Stimulated activated CD8-positive, alpha-beta memory T cell treated with anti-CD3 and anti-CD28 coated beads, Interleukin-4, amount 100 ng/mL, for 24 hours (primary cell): ENCODE results near the gene IL3RA.
"Not testable (repeated sequence)": the region's sequence is repeated elsewhere in the genome, so short reads cannot be mapped to it uniquely, and the experiment has no call there.

Experiments used
- DNase-seq: peaks from one replicate; pipeline ENCODE4 v3.0.0-alpha.2; 2020; ENCODE audit warnings: low read depth

IL3RA gene

DNA sequence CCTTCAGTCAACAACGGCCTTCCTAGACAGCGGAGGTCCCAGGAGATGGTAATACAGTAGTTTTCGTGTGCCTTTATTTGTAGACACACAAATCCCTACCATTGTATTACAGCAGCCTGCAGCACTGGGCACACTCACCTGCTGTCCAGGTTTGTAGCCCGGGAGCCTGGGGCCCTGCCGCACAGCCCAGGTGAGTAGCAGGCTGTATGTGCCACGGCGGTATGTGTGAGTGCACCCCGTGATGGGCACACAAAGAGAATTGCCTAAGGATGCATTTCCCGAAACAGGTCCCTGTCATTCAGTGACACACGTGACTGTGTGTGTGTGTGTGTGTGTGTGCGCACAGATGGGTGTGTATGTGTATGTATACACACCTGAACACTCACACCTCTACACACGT, 63.5 kb downstream of the IL3RA start:
- no peak for DNase-seq

DNA sequence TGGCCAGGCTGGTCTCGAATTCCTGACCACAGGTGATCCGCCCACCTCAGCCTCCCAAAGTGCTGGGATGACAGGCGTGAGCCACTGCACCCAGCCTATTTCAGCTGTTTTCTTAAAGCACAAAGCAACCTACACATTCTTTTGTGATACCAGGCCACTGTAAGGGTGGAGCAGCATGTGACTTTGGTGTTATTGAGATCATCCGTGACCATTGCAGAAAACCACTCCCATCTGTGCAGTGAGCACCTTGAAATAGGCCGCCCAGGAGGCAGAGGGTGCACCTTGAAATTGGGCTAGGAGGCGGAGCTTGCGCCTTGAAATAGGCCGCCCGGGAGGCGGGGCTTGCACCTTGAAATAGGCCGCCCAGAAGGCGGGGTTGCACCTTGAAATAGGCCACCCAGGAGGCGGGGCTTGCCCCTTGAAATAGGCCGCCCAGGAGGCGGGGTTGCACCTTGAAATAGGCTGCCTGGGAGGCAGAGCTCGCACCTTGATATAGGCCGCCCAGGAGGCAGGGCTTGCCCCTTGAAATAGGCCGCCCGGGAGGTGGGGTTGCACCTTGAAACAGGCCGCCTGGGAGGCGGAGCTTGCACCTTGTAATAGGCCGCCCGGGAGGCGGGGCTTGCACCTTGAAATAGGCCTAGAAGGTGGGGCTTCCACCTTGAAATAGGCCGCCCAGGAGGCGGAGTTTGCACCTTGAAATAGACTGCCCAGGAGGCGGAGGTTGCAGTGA, 64.3 kb downstream of the IL3RA start:
- no peak for DNase-seq

DNA sequence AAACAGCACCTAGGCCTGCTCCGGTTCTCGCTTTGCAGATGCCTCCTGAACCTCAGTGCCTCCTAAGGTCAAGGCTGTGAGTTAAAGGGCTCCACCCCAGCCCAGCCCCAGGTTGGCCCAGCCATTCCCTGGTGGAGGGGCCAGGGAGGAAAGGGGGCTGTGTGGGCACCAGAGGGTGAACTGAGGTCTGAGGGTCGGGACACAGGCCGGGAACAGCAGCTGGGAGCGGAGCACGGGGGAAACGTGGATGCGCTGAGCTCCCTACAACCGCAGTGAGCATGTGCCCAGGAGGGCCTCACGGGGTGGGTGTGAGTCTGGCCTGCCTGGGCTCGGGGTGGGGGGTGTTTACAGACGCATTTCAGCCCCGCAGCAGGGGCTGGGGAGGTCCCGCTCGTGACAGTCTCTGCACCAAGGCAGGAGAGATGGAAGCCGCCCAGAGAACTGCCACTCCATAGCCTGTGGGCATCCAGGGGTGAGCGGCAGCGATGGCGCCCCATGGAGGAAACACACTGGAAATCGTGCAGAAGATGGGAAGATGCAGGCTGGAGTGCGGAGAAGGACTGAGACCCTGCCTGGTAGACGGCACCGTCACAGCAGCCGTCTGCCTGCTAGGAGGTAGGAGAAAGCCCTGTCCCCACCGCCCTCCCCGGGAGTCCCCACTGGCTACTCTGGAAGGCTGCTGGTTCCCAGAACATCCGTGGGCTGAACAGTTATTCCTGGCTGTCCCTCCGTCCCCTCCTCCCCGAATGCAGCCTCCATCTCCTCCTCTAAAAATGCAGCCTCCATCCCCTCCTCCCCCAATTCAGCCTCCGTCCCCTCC, 65.2 kb downstream of the IL3RA start:
- no peak for DNase-seq

DNA sequence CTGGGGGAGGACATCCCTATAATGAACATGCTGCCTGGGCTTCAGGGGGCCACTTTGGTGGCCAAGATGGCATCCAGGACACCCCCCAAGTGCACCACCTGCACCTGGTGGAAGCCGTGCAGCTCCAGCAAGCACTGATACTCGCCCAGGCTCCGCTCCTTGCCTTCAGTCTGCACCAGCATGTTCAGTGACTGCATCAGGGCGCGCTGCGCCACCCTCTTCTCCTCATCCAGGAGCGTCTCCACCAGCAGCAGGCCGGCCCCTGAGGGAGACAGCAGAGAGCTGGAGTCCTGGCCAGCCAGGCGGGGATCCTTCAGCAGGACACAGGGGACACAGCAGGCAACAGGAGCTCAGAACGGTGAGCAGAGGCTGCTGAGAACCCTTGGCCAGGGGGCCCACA, 66.6 kb downstream of the IL3RA start:
- DNase-seq, result no peak

DNA sequence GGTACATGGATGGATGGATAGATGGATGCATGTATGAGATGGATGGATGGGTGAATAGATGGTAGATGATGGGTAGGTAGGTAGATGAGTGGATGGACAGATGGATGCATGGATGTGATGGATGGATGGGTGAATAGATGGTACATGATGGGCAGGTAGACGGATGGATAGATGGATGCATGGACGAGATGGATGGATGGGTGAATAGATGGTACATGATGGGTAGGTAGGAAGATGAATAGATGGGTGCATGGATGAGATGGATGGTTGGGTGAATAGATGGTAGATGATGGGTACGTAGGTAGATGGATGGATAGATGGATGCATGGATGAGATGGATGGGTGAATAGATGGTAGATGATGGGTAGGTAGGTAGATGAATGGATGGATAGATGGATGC, 67.3 kb downstream of the IL3RA start:
- DNase-seq, result not testable (repeated sequence)

DNA sequence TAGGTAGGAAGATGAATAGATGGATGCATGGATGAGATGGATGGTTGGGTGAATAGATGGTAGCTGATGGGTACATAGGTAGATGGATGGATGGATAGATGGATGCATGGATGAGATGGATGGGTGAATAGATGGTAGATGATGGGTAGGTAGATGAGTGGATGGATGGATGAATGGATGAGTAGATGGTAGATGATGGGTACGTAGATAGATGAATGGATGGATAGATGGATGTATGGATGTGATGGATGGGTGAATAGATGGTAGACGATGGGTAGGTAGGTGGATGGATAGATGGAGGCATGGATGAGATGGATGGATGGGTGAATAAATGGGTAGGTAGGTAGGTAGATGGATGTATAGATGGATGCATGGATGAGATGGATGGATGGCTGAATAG, 69.2 kb downstream of the IL3RA start:
- DNase-seq, result not testable (repeated sequence)

DNA sequence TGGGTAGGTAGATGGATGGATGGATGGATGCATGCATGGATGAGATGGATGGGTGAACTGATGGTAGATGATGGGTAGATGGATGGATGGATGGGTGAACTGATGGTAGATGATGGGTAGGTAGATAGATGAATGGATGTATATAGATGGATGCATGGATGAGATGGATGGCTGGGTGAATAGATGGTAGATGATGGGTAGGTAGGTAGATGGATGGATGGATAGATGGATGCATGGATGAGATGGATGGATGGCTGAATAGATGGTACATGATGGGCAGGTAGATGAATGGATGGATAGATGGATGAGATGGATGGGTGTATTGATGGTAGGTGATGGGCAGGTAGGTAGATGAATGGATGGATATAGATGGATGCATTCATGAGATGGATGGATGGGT, 70.5 kb downstream of the IL3RA start:
- DNase-seq, result no peak

DNA sequence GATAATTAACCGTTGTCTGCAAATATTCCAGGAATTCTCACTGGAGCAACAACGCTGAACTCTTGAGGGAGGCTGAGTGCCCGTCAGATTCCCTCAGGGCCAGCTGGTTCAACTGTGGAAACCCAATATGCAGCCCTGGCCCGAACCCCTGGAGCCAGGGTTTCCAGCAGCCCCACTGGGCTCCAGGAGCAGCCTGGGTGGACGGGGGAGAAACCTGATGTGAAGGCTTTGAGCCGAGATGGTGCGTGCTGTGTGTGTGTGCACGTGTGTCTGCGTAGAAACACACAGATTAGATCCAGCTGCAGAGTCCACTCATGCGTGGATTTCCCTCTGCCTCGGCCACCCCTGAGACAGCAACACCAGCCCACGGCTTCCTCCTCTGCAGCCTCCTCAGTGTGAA, 74.7 kb downstream of the IL3RA start:
- no peak for DNase-seq

DNA sequence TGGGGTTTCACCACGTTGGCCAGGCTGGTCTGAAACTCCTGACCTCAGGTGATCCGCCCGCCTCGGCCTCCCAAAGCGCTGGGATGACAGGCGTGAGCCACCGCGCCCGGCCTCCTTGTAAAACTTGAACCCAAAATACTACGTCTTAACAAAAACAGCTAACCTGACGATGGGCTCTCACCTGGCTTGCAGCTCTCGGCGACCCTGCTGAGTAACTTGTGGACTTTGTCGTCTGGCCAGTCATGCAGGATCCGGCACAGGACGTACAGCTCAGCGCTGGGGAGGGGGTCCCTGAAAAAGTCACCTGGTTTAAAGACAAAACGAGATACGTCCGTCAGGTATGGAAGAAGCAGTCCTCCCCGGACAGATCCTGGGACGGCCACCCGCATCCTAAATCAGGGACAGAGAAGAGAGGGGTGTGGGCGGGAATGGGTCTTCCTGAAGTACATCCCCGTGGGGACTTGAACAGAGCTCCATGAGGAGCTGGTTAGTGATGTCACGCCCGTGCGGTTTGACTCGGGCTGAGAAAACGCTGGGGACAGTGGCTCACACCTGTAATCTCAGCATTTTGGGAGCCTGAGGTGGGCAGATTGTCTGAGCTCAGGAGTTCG, 76.1 kb downstream of the IL3RA start:
- no peak for DNase-seq

DNA sequence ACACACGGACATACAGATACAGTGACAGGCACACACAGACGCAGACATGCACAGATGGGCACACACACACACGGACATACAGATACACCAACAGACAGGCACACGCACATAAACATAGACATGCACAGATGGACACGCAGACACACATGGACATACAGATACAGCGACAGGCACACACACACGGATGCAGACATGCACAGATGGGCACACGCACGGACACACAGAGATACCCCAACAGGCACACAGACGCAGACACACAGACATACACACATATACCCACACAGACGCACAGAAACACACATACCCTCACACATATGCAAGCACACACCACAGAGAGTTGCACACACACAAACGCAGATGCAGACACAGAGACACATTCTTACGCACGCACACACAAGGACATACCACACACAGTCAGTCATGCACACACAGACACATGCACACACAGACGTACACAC, 79.8 kb downstream of the IL3RA start:
- no peak for DNase-seq

DNA sequence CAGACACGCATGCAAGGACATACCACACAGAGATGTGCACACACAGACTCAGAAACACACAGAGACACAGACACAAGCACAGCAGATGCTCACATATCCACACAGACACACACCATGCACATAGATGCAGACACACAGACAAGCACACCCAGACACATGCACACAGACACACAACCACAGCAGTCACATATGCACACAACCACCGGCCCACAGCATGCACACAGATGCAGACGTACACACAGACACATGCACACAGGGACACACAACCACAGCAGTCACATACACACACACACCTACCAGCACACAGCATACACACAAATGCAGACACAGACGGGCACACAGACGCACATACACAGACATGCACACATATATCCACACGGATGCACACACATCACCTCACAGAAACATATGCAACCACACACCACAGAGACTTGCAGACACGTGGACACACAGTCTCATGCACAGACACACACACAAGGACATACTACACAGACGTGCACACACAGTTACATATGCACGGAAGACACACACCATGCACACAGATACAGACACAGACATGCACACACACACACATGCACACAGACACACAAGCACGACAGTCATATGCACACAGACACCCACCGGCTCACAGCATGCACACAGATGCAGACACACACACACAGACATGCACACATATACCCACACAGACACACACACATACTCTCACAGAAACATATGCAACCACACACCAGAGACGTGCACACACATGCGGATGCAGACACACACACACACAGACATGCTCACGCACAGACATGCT, 80.6 kb downstream of the IL3RA start:
- DNase-seq, result no peak

DNA sequence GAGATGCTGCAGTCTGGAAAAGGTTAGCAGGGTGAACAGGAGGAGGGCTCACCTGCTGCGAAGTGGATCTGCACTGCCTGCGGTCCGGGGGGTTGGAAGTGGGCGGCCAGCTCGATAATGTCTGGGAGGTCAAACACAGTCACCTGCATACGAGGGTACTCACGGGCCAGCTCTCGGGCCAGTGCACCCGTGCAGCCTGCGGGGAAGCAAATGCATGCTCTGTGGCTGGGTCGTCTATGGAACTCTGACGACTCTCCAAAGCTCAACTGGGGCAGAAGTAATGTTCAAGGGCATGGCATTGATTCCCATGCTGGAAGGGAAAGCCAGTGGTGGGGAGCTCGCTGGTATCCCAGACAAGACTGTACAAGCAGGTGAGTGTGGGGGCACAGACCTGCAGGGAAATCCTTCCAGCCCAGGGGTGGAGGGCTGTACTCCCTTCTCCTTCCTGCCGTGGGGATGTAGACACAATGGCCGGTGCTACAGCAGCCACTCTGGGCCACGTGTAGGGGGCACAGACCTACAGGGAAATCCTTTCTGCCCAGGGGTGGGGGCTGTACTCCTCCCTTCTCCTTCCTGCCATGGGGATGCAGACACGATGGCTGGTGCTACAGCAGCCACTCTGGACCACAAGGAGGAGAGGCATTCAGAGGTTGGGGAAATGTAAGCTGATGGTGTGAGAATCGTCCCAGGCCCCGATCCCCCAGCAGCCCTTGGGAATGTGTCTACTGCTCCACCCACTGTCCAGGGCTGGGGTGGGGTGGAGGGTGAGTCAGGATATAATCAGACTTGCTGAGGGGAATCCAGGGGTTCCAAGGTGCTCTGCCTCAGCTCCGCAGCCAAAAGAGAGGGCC, 81.6 kb downstream of the IL3RA start:
- DNase-seq, result no peak

DNA sequence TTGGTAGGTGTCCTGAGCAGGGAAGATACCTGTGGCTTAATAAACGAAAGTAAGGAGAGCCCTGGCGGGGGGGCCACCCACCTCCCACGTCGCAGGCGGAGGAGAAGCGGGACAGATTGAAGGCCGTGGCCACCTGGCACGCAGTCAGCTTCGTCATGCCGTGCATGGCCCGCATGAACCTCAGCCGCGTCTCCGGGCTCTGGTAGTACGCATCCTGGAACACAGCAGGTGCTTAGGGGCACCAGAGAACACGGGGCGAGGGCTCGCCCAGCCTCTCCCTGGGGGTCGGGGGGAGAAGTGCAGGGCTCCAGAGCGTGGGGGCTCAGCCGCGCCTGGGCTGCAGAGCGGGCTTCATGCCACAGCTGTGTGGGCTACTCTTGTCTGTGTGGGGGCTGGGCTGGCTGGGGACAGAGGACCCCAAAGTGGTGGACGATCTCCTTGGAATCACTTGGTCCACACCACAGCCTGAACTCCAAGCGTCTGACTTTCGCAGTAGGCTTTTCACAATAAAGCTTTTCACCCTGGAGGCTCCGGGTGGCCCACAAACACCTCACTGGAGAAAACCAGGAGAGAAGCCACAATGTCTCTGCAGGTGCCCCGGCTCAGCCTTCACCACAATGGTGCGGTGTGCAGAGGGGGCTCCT, 82.4 kb downstream of the IL3RA start:
- DNase-seq, result no peak

DNA sequence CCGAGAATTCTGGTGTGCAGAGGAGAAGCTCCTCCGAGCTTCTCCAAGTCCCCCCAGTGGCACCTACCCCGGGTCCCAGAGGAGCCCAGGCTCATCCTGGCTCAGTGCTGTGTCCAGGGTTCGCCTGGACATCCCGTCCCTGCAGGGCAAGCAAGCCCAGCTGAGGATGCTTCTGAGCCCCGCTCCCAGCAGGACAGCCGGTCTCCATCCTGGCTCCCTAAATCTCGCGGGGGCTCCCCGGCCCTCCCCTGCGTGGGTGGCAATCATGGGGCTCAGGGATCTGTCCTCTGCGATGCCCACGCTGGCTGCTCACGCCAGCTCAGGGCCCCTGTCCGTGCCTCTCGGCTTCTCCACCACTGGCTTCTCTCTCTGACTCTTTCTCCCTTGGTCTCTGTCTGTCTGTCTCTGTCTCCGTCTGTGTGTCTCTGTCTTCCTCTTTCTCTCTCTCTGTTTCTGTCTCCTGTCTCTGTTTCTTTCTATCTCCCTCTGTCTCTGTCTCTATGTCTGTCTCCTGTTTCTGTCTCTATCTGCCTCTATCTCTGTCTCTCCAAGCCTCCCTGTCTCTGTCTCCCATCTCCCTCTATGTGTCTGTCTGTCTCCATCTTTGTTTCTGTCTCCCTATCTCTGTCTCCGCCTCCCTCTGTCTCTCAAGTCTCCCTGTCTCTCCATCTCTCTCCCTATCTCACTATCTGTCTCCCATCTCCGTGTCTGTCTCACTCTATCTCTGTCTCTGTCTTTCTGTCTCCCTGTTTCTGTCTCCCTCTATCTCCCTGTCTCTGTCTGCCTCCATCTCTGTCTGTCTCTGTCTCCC, 83.2 kb downstream of the IL3RA start:
- no peak for DNase-seq

DNA sequence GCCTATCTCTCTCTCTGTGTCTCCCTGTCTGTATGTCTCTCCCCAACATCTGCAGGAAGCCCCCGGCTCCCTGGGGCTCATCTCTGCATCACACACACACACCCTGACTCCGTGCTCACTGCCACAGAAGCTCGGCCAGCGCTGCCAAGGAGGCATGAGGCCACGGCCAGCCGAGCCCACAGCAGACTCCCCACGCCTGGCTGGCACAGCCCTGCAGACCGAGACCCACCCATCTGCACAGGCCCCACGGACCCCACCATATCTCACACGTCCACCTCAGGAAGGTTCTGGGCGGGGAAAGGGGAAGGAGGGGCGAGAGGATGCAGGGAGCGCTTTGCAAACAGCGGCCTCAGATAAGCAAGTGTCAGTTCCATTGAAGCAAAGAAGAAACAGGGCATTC, 83.8 kb downstream of the IL3RA start:
- DNase-seq, result no peak

DNA sequence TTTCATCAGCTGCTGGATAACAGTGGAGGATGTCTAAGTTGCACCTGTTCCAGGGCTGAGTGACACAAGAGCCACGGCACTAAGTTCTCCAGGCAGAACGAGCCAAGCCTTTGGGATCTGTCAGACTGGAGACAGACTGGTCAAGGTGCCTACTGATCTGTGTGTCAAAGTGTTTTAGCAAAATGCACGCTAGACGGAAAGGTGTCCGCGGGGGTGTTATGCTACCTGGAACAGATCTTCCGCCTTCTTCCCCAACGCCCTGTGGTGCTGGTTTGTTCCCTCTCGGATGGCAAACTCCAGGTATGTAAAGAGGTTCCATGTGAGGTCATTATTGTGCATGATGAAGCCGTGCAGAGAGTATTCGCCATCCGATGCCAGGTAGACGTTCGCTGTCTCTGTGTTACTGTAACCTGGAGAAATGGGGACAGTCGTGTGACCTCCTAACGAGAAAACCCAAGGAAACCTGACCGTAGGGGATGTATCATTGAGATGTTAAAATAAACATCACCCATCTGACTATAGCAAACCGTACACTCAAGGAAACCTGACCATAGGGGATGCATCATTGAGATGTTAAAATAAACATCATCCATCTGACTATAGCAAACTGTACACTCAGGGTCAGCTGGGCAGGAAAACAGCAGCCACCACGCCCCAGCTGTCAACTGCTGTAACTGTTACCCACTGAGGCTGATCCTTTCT, 85.0 kb downstream of the IL3RA start:
- no peak for DNase-seq

DNA sequence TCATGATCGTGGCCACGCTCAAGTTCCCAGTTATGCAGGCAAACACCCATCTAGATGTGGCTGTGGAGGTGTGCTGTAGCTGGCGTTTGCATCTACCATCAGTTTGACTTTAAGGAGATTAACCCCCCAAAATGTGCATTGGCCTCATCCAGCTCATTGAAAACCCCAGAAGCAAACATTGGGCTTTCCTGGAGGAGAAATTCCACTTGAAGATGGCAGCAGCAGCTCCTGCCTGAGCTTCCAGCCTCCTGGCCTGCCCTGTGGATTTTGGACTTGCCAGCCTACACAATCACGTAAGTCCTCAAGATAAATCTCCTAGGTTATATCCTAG, 85.5 kb downstream of the IL3RA start:
- no peak for DNase-seq

DNA sequence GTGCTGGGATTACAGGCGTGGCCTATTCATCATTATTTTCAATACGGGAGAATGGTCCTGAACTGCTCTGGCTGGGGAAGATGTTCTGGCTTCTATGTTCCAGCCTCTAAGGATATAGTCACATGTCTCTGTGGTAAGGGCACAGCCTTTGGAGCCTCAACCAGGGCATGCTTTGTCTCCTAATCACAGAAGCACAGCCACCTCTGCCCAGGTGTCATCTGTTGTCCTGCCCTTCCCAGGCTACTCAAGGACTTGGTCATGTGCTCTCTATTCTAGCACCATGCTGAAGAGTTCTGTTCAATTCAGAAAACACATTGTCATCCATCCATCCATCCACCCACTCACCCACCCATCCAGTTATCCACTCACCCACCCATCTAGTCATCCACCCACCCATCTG, 86.6 kb downstream of the IL3RA start:
- no peak for DNase-seq

DNA sequence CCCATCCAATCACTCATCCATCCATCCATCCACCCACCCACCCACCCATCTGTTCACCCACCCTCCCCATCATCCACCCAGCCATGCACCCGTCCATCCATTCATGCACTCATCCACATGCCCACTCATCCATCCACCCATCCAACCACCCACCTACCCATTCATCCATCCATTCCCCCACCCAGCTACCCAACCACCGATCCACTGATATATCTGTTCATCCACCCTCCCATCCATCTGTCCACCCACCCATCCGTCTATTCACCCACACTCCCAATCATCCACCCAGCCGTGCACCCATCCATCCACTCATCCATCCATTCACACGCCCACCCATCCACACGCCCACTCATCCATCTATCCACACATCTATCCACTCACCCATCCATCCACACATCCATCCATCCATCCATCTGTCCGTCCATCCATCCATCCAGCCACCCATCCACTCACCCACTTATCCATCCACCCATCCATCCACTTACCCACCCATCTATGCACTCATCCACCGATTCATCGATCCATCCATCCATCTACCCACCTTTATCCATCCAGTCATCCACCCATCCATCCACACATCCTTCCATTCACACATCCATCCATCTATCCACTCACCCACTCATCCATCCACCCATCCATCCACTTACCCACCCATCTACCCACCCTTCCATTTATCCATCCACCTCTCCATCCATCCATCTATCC, 87.7 kb downstream of the IL3RA start:
- DNase-seq, result no peak
